HCT116 (cell line): ENCODE results near the gene MBD5. TPM values are rescaled to one million over a fixed set of nuclear protein-coding genes. Genes with fewer than 3 reads are reported as not detected.

Source experiments
- ATAC-seq: fragments of 200-7000 bp; cut with Tn5 transposase; 2 replicates; pipeline ENCODE4 v1.9.1; 2020; ENCODE audit warnings: mild to moderate bottlenecking, moderate library complexity
- BruUV-seq: library from RNA; stranded (reverse); fragments of 400-500 nt; replicated peaks from 2 replicates; lab custom pipeline; 2021; lab: Mats Ljungman, UMichigan
- CTCF ChIA-PET: fragments of 300-600 bp; sonication (Branson Sonifier 250); formaldehyde crosslinking; loops from one replicate; lab custom pipeline; 2021; ENCODE audit warnings: antibody characterized with exemption; lab: Charles Lee
- POLR2A ChIA-PET: fragments of 300-600, 350-600 bp; sonication (Branson Sonifier 250); formaldehyde crosslinking; loops from one replicate; lab custom pipeline; 2021; ENCODE audit warnings: antibody characterized with exemption; lab: Charles Lee
- RAD21 ChIA-PET, 2 experiments: fragments of 300-600 bp; sonication (Branson Sonifier 250); formaldehyde crosslinking; loops; one replicate each; lab custom pipeline; 2023; ENCODE audit warnings: low total read pairs in 2 of 2; ENCODE audit not compliant: uncharacterized antibody in 2 of 2, unreplicated experiment in 2 of 2, low non-redundant PET in 1 of 2; lab: Charles Lee
- DNase-seq: peaks from one replicate; pipeline ENCODE4 v3.0.0-alpha.2; 2010; ENCODE audit warnings: low read depth, low spot score
- H2AFZ ChIP-seq: fragments of 200-600 bp; shearing (Covaris generic), sonication (generic); 2 replicates; pipeline ENCODE4 v1.6.1; 2017; ENCODE audit warnings: low read depth, mixed run types, mixed read lengths, antibody characterized with exemption, low read length; ENCODE audit not compliant: poor library complexity, severe bottlenecking
- H3K27ac ChIP-seq: 2 replicates; pipeline ENCODE4 v1.5.1; 2012; ENCODE audit warnings: low read depth, low read length
- H3K27me3 ChIP-seq: fragments of 200-600 bp; sonication (generic); 2 replicates; pipeline ENCODE4 v1.6.1; 2016; ENCODE audit warnings: mixed run types, low read length, mixed read lengths; ENCODE audit not compliant: insufficient read depth
- H3K36me3 ChIP-seq, 2 experiments: fragments of 200-500 bp in 1 of 2; fragments of 200-600 bp in 1 of 2; sonication (Bioruptor generic) in 1 of 2; sonication (generic) in 1 of 2; 2 replicates each; pipeline versions ENCODE4 v1.5.1 to v1.6.1; 2014 to 2016; ENCODE audit warnings: low read length in 2 of 2, inconsistent platforms in 1 of 2, mixed read lengths in 1 of 2, mixed run types in 1 of 2; ENCODE audit not compliant: insufficient read depth in 2 of 2, control insufficient read depth in 1 of 2
- H3K4me1 ChIP-seq, 2 experiments: fragments of 200-600 bp in 1 of 2; sonication (generic) in 1 of 2; 2 replicates each; pipeline versions ENCODE4 v1.5.1 to v1.6.1; 2012 to 2017; ENCODE audit warnings: low read length in 2 of 2, inconsistent platforms in 1 of 2, mild to moderate bottlenecking in 1 of 2, mixed read lengths in 1 of 2, mixed run types in 1 of 2, moderate library complexity in 1 of 2; ENCODE audit not compliant: insufficient read depth in 2 of 2, control insufficient read depth in 1 of 2
- H3K4me2 ChIP-seq: fragments of 200-600 bp; sonication (generic); 2 replicates; pipeline ENCODE4 v1.6.1; 2017; ENCODE audit warnings: mixed run types, low read length, mixed read lengths
- H3K4me3 ChIP-seq, 2 experiments: fragments of 200-600 bp in 1 of 2; sonication (generic) in 1 of 2; replicated peaks in 1 of 2; 2 replicates each; pipeline ENCODE4 v1.5.1; 2011 to 2016; ENCODE audit warnings: low read length in 2 of 2, control low read depth in 1 of 2, low read depth in 1 of 2, mild to moderate bottlenecking in 1 of 2, mixed read lengths in 1 of 2, mixed run types in 1 of 2
- H3K79me2 ChIP-seq: fragments of 200-600 bp; sonication (generic); 2 replicates; pipeline ENCODE4 v1.6.1; 2017; ENCODE audit warnings: mild to moderate bottlenecking, mixed run types, low read length, moderate library complexity, mixed read lengths; ENCODE audit not compliant: insufficient read depth
- H3K9ac ChIP-seq: fragments of 200-600 bp; sonication (generic); 2 replicates; pipeline ENCODE4 v1.6.1; 2016; ENCODE audit warnings: low read length, mixed read lengths
- H3K9me2 ChIP-seq: fragments of 200-600 bp; sonication (generic), shearing (Covaris generic); 2 replicates; pipeline ENCODE4 v1.6.1; 2017; ENCODE audit warnings: mixed run types, mild to moderate bottlenecking, moderate library complexity; ENCODE audit not compliant: insufficient read depth
- H3K9me3 ChIP-seq, 2 experiments: fragments of 200-500 bp in 1 of 2; fragments of 200-600 bp in 1 of 2; sonication (Bioruptor generic) in 1 of 2; sonication (generic) in 1 of 2; 2 replicates each; pipeline ENCODE4 v1.6.1; 2014 to 2017; ENCODE audit warnings: low read length in 2 of 2, mixed read lengths in 2 of 2, inconsistent platforms in 1 of 2, low read depth in 1 of 2, mild to moderate bottlenecking in 1 of 2, mixed run types in 1 of 2, moderate library complexity in 1 of 2; ENCODE audit not compliant: control insufficient read depth in 1 of 2, insufficient read depth in 1 of 2
- H4K20me1 ChIP-seq: fragments of 200-600 bp; sonication (generic), shearing (Covaris generic); 2 replicates; pipeline ENCODE4 v1.6.1; 2017; ENCODE audit warnings: mixed run types, mild to moderate bottlenecking, moderate library complexity; ENCODE audit not compliant: insufficient read depth
- ATF3 ChIP-seq: IDR thresholded peaks from 2 replicates; pipeline ENCODE4 v1.6.1; 2012
- CEBPB ChIP-seq: IDR thresholded peaks from 2 replicates; pipeline ENCODE4 v1.6.1; 2012; ENCODE audit warnings: low read depth
- CTCF ChIP-seq, 3 experiments: fragments of 200-600 bp in 1 of 3; sonication (generic) in 1 of 3; IDR thresholded peaks in 2 of 3; conservative IDR thresholded peaks in 1 of 3; 2 replicates each; pipeline ENCODE4 v1.5.1; 2012 to 2017; ENCODE audit warnings: low read depth in 2 of 3, low read length in 2 of 3, antibody characterized with exemption in 1 of 3, borderline replicate concordance in 1 of 3, control low read depth in 1 of 3, mild to moderate bottlenecking in 1 of 3, mixed read lengths in 1 of 3, mixed run types in 1 of 3, moderate library complexity in 1 of 3; ENCODE audit not compliant: insufficient read depth in 1 of 3
- EGR1 ChIP-seq: IDR thresholded peaks from 2 replicates; pipeline ENCODE4 v1.6.1; 2012; ENCODE audit warnings: low read depth
- ELF1 ChIP-seq: IDR thresholded peaks from 2 replicates; pipeline ENCODE4 v1.6.1; 2012; ENCODE audit warnings: low read depth, borderline replicate concordance
- EZH2 ChIP-seq: fragments of 200-600 bp; sonication (generic); IDR thresholded peaks from 2 replicates; pipeline ENCODE4 v1.6.1; 2017; ENCODE audit warnings: antibody characterized with exemption, mixed run types
- EZH2phosphoT487 ChIP-seq: fragments of 200-600 bp; IDR thresholded peaks from 2 replicates; pipeline ENCODE4 v1.6.1; 2018; ENCODE audit warnings: antibody characterized with exemption, borderline replicate concordance
- FOSL1 ChIP-seq: IDR thresholded peaks from 2 replicates; pipeline ENCODE4 v1.6.1; 2012; ENCODE audit warnings: low read depth
- JUND ChIP-seq: IDR thresholded peaks from 2 replicates; pipeline ENCODE4 v1.6.1; 2012
- POLR2A ChIP-seq: IDR thresholded peaks from 2 replicates; pipeline ENCODE4 v1.7.0; 2011; ENCODE audit warnings: borderline replicate concordance; ENCODE audit not compliant: insufficient read depth, insufficient read length; ENCODE audit errors: extremely low read depth
- RAD21 ChIP-seq: IDR thresholded peaks from 2 replicates; pipeline ENCODE4 v1.6.1; 2012; ENCODE audit warnings: low read depth, mild to moderate bottlenecking
- REST ChIP-seq: IDR thresholded peaks from 2 replicates; pipeline ENCODE4 v1.6.1; 2012; ENCODE audit warnings: low read depth
- SP1 ChIP-seq: IDR thresholded peaks from 2 replicates; pipeline ENCODE4 v1.6.1; 2012; ENCODE audit warnings: low read depth
- SRF ChIP-seq: IDR thresholded peaks from 2 replicates; pipeline ENCODE4 v1.6.1; 2012; ENCODE audit warnings: low read depth
- YY1 ChIP-seq: IDR thresholded peaks from 2 replicates; pipeline ENCODE4 v1.6.1; 2011; ENCODE audit warnings: low read length, low read depth, moderate library complexity, mild to moderate bottlenecking; ENCODE audit not compliant: insufficient replicate concordance; ENCODE audit errors: extremely low read depth
- ZBTB33 ChIP-seq: IDR thresholded peaks from 2 replicates; pipeline ENCODE4 v1.6.1; 2011; ENCODE audit warnings: mild to moderate bottlenecking, low read length, moderate library complexity; ENCODE audit not compliant: insufficient replicate concordance; ENCODE audit errors: extremely low read depth
- ZFX ChIP-seq: fragments of 450-650 bp; IDR thresholded peaks from 2 replicates; pipeline ENCODE4 v1.6.1; 2017
- intact Hi-C: fragments of 100-400 bp; cut with micrococcal nuclease; formaldehyde crosslinking; loops from 2 replicates; pipeline ENCODE4 v1.10.0; 2022
- total RNA-seq: library from RNA; stranded (reverse); gene quantifications from one replicate; pipeline ENCODE4 v1.2.1, GENCODE V29; 2021; ENCODE audit not compliant: unreplicated experiment

Gene MBD5
- total RNA-seq, 1 experiment from 2014 or later, result 20.5 TPM

- Histone ChIP-seq H3K9me3 (no peaks in the 10 kb centered on the region), H3K9me2 (no peaks in the 10 kb centered on the region), H3K4me3 (no peak overlapping the region), H3K4me1 (no peaks in the 10 kb centered on the region), H3K9ac (no peak overlapping the region), H3K4me2 (no peak overlapping the region), H3K79me2 (no peaks in the 10 kb centered on the region), H2AFZ (no peak overlapping the region), H3K36me3 (no peaks in the 10 kb centered on the region), H3K27ac (no peak overlapping the region), H3K27me3 (no peaks in the 10 kb centered on the region), H4K20me1 (no peaks in the 10 kb centered on the region)
- no TSS peak for BruUV-seq
- RAD21 ChIA-PET, result no interaction called here
- ATAC-seq, result no peak
- TF ChIP-seq FOSL1 (no peak), ELF1 (no peak), CTCF (IDR thresholded peaks at IDR 0.05 in 2 of 3, conservative IDR thresholded peaks at IDR 0.05 in 1 of 3; ENCODE audit: borderline replicate concordance in 1 of 3, insufficient read depth in 1 of 3, low read depth in 2 of 3, low read length in 2 of 3) (no peak), REST (no peak), POLR2A (no peak), JUND (no peak), CEBPB (no peak), EZH2phosphoT487 (no peak), YY1 (no peak), SP1 (no peak), RAD21 (no peak), EGR1 (no peak), ZFX (no peak), ZBTB33 (no peak), ATF3 (no peak), SRF (no peak), EZH2 (no peak)
- intact Hi-C loops, result no loop called here
- POLR2A ChIA-PET, result no interaction called here
- CTCF ChIA-PET, result no interaction called here
- no peak for DNase-seq
Measured at GRCh38 chr2:148483665-148484064, 462.8 kb downstream of the MBD5 start.
